Glutamatergic neuron (in vitro differentiated cells): Measurements from ENCODE around the gene BPIFB6. TPM values are rescaled to one million over a fixed set of nuclear protein-coding genes. Genes with fewer than 3 reads are reported as not detected.

ENCODE experiments used
- DNase-seq: peaks from one replicate; pipeline ENCODE4 v3.0.0; 2022
- H3K27ac Mint-ChIP-seq: one replicate; pipeline ENCODE4 v1.8.0; 2020; ENCODE audit warnings: mild to moderate bottlenecking, mixed read lengths, inconsistent platforms; ENCODE audit not compliant: unreplicated experiment
- H3K27me3 Mint-ChIP-seq: one replicate; pipeline ENCODE4 v1.8.0; 2020; ENCODE audit warnings: mild to moderate bottlenecking, moderate library complexity, mixed read lengths, inconsistent platforms; ENCODE audit not compliant: unreplicated experiment
- H3K36me3 Mint-ChIP-seq: one replicate; pipeline ENCODE4 v1.8.0; 2020; ENCODE audit warnings: mild to moderate bottlenecking, mixed read lengths, inconsistent platforms; ENCODE audit not compliant: unreplicated experiment
- H3K4me1 Mint-ChIP-seq: one replicate; pipeline ENCODE4 v1.8.0; 2020; ENCODE audit warnings: mild to moderate bottlenecking, low read depth, mixed read lengths, inconsistent platforms; ENCODE audit not compliant: unreplicated experiment
- H3K4me3 Mint-ChIP-seq: one replicate; pipeline ENCODE4 v1.8.0; 2020; ENCODE audit warnings: mild to moderate bottlenecking, mixed read lengths, inconsistent platforms; ENCODE audit not compliant: unreplicated experiment
- H3K9me3 Mint-ChIP-seq: one replicate; pipeline ENCODE4 v1.8.0; 2020; ENCODE audit warnings: mild to moderate bottlenecking, moderate library complexity, mixed read lengths, inconsistent platforms; ENCODE audit not compliant: unreplicated experiment
- CTCF ChIP-seq: fragments of 200-600 bp; sonication (generic); IDR thresholded peaks from one replicate; pipeline ENCODE4 v1.5.0; 2021; ENCODE audit not compliant: partially characterized antibody, unreplicated experiment
- total RNA-seq: library from RNA; stranded (reverse); fragmentation: NEBNext Ultra II Directional; extraction: Animal tissue kit (Norgen Biotek cat#: 25700); gene quantifications from one replicate; pipeline ENCODE4 v1.2.1, GENCODE V29; 2021; ENCODE audit not compliant: unreplicated experiment

The BPIFB6 gene
- total RNA-seq, 1 donor from 2014 or later, result not detected

GRCh38 chr20:33019465-33020277 is 11.8 kb upstream of the BPIFB6 start:
- peaks cover 1% of the 10 kb centered on the region for H3K4me1 Mint-ChIP-seq
- H3K27me3 Mint-ChIP-seq, result peaks cover 8% of the 10 kb centered on the region
- peaks cover 4% of the 10 kb centered on the region for H3K9me3 Mint-ChIP-seq
- DNase-seq, result no peak
- H3K4me3 Mint-ChIP-seq, result no peak overlapping the region
- no peak for TF ChIP-seq CTCF
- H3K36me3 Mint-ChIP-seq, result no peaks in the 10 kb centered on the region
- no peak overlapping the region for H3K27ac Mint-ChIP-seq

DNA sequence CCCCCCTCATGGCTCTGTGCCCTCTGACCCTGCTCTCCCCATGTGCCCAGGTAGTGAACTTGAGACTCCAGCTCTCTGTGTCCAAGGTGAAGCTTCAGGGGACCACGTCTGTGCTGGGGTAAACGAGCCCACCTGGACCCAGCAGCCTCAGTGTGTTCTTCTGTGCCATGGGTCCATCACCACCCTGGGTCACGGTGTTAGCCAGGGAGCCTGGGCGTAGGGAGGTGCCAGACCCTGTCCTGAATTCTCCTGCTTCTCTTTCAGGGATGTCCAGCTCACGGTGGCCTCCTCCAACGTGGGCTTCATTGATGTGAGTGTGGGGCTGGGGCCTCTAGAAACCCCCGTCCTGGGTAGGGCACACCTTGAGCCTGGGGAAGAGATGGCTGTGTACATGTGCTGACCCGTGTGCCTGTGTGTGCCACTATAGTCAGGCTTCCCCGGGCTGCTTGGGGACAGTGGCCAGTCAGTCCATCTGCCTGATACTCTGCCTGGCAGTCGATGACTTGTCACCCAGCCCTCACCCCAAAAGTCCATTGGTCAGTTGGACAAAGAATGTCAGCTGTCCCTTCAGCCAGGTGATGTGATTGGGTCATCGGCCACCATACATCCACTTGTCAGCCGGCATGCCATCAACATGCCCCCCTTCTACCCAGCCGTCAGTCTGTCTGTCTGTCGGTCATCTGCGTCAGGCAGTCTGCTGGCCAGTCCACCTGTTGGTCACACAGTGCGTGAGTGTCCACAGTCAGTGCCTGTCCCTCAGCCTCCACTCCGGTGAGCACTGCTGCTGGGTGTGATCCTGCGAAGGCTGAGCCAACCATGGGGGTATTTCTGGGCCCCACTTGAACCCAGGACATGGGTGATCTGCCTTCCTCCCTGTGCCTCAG is 10.9 kb upstream of the BPIFB6 start:
- Mint-ChIP-seq H3K27ac (no peak overlapping the region), H3K36me3 (no peaks in the 10 kb centered on the region), H3K4me3 (no peak overlapping the region), H3K27me3 (peaks cover 8% of the 10 kb centered on the region), H3K4me1 (no peaks in the 10 kb centered on the region), H3K9me3 (peaks cover 3% of the 10 kb centered on the region)
- no peak for TF ChIP-seq CTCF
- DNase-seq, result no peak

DNA sequence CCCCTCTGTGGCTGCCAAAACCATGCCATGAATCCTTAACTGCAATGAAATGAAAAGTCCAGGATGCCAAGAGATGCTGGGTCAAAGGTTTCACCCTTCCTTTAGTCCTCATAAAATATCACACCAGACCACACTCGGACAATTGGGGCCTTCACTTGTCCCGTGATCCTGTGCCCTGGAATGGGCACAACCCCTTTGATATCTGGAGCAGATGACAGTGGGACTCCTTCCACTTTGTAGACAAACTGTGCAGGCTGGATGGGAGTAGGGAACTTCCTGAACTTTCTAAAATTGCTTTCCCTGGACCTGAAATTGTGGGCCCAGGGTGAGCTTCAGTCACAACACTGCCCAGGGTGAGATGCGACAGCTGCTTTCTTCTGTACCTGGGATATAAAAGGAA is 9.6 kb upstream of the BPIFB6 start:
- Mint-ChIP-seq H3K4me3 (no peak overlapping the region), H3K36me3 (no peaks in the 10 kb centered on the region), H3K27me3 (peaks cover 6% of the 10 kb centered on the region), H3K4me1 (no peaks in the 10 kb centered on the region), H3K9me3 (peaks cover 3% of the 10 kb centered on the region), H3K27ac (no peak overlapping the region)
- TF ChIP-seq CTCF, result no peak
- DNase-seq, result no peak

GRCh38 chr20:33022289-33022688 is 9.2 kb upstream of the BPIFB6 start:
- no peaks in the 10 kb centered on the region for H3K4me1 Mint-ChIP-seq
- peaks cover 3% of the 10 kb centered on the region for H3K9me3 Mint-ChIP-seq
- peaks cover 6% of the 10 kb centered on the region for H3K27me3 Mint-ChIP-seq
- TF ChIP-seq CTCF, result no peak
- no peak overlapping the region for H3K27ac Mint-ChIP-seq
- no peak overlapping the region for H3K4me3 Mint-ChIP-seq
- DNase-seq, result no peak
- no peaks in the 10 kb centered on the region for H3K36me3 Mint-ChIP-seq
